ENCODE data around the gene FSIP1. TPM values are rescaled to one million over a fixed set of nuclear protein-coding genes. Genes with fewer than 3 reads are reported as not detected.
A peak's percentile ranks its signal among the peaks of the same experiment; 100 is the strongest.

FSIP1 gene
- polyA plus RNA-seq, 2 of the 4 experiments (the other 2 are of a cell fraction): 0.71 to 0.93 TPM

DNA sequence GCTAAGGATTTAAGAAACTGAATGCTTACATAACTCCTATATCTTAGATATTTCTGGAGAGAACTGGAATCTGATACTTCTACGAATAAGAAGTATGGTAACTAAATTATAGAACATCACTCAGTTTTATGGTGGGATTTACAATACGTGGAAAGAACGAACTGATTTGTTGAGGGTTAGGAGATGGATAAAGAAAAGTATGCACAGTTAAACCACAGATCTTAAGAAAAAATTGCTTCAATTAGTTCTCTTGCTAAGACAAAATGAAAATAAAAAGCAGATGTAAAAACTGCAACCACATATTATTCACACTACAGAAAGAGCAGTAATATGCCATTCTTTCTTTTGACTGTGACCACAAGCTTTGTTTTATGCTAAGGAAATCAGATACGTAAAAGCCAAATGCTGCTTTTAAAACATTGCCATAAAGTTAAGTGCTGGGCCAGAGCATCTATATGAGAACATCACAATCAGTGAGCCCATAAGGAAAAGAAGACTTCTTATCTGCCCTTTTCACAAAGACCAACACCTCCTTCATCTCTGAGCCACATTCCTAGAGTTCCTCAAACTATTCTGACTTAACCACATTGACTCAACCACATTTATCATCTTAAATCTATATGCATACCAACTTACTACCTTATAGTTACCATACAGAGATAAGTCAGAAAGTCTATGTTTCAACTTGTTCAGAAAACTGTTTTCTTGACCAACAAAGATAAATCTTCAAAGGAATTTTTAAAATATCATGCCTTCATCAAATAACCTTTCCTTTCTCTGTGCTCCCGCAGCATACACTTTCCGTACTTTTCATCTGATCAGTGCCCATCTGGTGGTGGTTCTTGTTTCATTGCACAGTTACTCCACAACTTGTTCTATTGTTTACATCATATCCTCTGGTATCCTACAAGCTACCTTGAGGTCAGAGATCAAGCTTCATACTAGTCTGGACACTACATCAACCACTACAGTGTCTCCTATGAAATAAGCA lies 61.7 kb downstream of the FSIP1 start:
- WGBS (ENCODE audit: missing lambda C conversion rate): 87% methylated on average over 6 of the region's 6 CpGs
- POLR2A ChIA-PET: no interaction called here
- no peak for ATAC-seq
- no peak for FAIRE-seq
- no peak overlapping the region for H3K27ac ChIP-seq
- H3K4me3 ChIP-seq: no peak overlapping the region
- no peak overlapping the region for H3K4me2 ChIP-seq
- TF ChIP-seq ZNF302 (CRISPR knock-in tag; IDR thresholded peaks at IDR 0.05): no peak
- TF ChIP-seq RNF2 (IDR thresholded peaks at IDR 0.05; ENCODE audit: borderline replicate concordance, low read depth): no peak
- no peak for TF ChIP-seq MAX (IDR thresholded peaks at IDR 0.05)
- TF ChIP-seq JUNB (IDR thresholded peaks at IDR 0.05): no peak
- no peak for TF ChIP-seq NR3C1 (IDR thresholded peaks at IDR 0.05)
- no peak for TF ChIP-seq RFX5 (IDR thresholded peaks at IDR 0.05)
- no peak for TF ChIP-seq BHLHE40 (IDR thresholded peaks at IDR 0.05; ENCODE audit: low read depth, low read length)
- TF ChIP-seq CBX8 (IDR thresholded peaks at IDR 0.05): no peak
- no peaks in the 10 kb centered on the region for H3K9me3 ChIP-seq
- DNase-seq (ENCODE audit: low read depth in 1 of 2, low spot score in 1 of 2): no peak
- H3K4me1 ChIP-seq: no peaks in the 10 kb centered on the region
- CTCF ChIA-PET: no interaction called here

GRCh38 chr15:39720081-39720480 lies 62.6 kb downstream of the FSIP1 start:
- FAIRE-seq: no peak
- Histone ChIP-seq H3K4me2 (no peak overlapping the region), H3K27ac (no peak overlapping the region), H3K4me3 (no peak overlapping the region), H3K4me1 (no peaks in the 10 kb centered on the region), H3K9me3 (no peaks in the 10 kb centered on the region)
- no peak for ATAC-seq
- no peak for DNase-seq (ENCODE audit: low read depth in 1 of 2, low spot score in 1 of 2)
- POLR2A ChIA-PET: no interaction called here
- TF ChIP-seq RARB (CRISPR knock-in tag; IDR thresholded peaks at IDR 0.05) (no peak), CHD2 (IDR thresholded peaks at IDR 0.05; ENCODE audit: low read length, partially characterized antibody) (no peak), NR3C1 (IDR thresholded peaks at IDR 0.05) (no peak), MAFK (IDR thresholded peaks at IDR 0.05; ENCODE audit: partially characterized antibody) (peak; percentile 39)
- CTCF ChIA-PET: no interaction called here

- FAIRE-seq: no peak
- no peak for ATAC-seq
- no peak for DNase-seq (ENCODE audit: low read depth in 1 of 2, low spot score in 1 of 2)
- Histone ChIP-seq H3K27ac (no peak overlapping the region), H3K4me2 (no peak overlapping the region), H3K9me3 (no peaks in the 10 kb centered on the region), H3K4me3 (no peak overlapping the region), H3K4me1 (no peaks in the 10 kb centered on the region)
- POLR2A ChIA-PET: no interaction called here
- CTCF ChIA-PET: interaction anchor here (0.6 to 1.0 kb wide), 2 partner anchors 33 to 37 kb away, joined by 3 read pairs; no protein-coding TSS in a partner anchor
- TF ChIP-seq JUNB (IDR thresholded peaks at IDR 0.05): no peak
- TF ChIP-seq, protein P1, sequence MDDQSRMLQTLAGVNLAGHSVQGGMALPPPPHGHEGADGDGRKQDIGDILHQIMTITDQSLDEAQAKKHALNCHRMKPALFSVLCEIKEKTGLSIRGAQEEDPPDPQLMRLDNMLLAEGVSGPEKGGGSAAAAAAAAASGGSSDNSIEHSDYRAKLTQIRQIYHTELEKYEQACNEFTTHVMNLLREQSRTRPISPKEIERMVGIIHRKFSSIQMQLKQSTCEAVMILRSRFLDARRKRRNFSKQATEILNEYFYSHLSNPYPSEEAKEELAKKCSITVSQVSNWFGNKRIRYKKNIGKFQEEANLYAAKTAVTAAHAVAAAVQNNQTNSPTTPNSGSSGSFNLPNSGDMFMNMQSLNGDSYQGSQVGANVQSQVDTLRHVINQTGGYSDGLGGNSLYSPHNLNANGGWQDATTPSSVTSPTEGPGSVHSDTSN (IDR thresholded peaks at IDR 0.05): no peak
- 74% methylated on average over 1 of the region's 1 CpG for WGBS (ENCODE audit: missing lambda C conversion rate)
Measured at GRCh38 chr15:39719109-39719508, 63.5 kb downstream of the FSIP1 start.

GRCh38 chr15:39717134-39717533 lies 65.5 kb downstream of the FSIP1 start:
- DNase-seq (ENCODE audit: low read depth in 1 of 2, low spot score in 1 of 2): no peak
- no peak for ATAC-seq
- H3K4me3 ChIP-seq: no peak overlapping the region
- H3K4me1 ChIP-seq: no peaks in the 10 kb centered on the region
- no peaks in the 10 kb centered on the region for H3K9me3 ChIP-seq
- no peak overlapping the region for H3K4me2 ChIP-seq
- FAIRE-seq: no peak
- H3K27ac ChIP-seq: no peak overlapping the region
- WGBS (ENCODE audit: missing lambda C conversion rate): 92% methylated on average over 1 of the region's 1 CpG
- ChIA-PET POLR2A (interaction anchor here (0.7 kb wide), 1 partner anchor 244 kb away, joined by 4 read pairs; no protein-coding TSS in a partner anchor), CTCF (interaction anchor here (0.8 to 1.0 kb wide), 2 partner anchors 15 to 40 kb away, joined by 3 read pairs; no protein-coding TSS in a partner anchor)
- no peak for TF ChIP-seq HMGXB4 (CRISPR knock-in tag; IDR thresholded peaks at IDR 0.05; ENCODE audit: borderline replicate concordance)
- no peak for TF ChIP-seq MAZ (IDR thresholded peaks at IDR 0.05; ENCODE audit: borderline replicate concordance, low read depth, low read length)
- no peak for TF ChIP-seq ZFP36 (IDR thresholded peaks at IDR 0.05; ENCODE audit: borderline replicate concordance, partially characterized antibody)
- TF ChIP-seq KDM1A (IDR thresholded peaks at IDR 0.05; ENCODE audit: low read depth): no peak
- TF ChIP-seq REST (IDR thresholded peaks at IDR 0.05): no peak
- TF ChIP-seq RFX5 (IDR thresholded peaks at IDR 0.05): no peak
- TF ChIP-seq, protein P2, sequence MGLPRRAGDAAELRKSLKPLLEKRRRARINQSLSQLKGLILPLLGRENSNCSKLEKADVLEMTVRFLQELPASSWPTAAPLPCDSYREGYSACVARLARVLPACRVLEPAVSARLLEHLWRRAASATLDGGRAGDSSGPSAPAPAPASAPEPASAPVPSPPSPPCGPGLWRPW (IDR thresholded peaks at IDR 0.05): no peak
- TF ChIP-seq FOSL2 (IDR thresholded peaks at IDR 0.05): no peak
- no peak for TF ChIP-seq FOSL2 (CRISPR knock-in tag; IDR thresholded peaks at IDR 0.05)
- no peak for TF ChIP-seq CHD2 (IDR thresholded peaks at IDR 0.05; ENCODE audit: low read length, partially characterized antibody)
- TF ChIP-seq SMC3 (IDR thresholded peaks at IDR 0.05): no peak
- no peak for TF ChIP-seq HOXB5 (CRISPR knock-in tag; IDR thresholded peaks at IDR 0.05)
